GM13977 (cell line): ENCODE results near the gene RHBDD1.
A peak's percentile ranks its signal among the peaks of the same experiment; 100 is the strongest.

ENCODE experiments used
- DNase-seq: peaks from one replicate; pipeline ENCODE4 v3.0.0; 2012; ENCODE audit warnings: low spot score
- in situ Hi-C: fragments of 300-500 bp; cut with MboI; formaldehyde crosslinking; loops from one replicate; pipeline ENCODE4 v1.12.0; 2022; ENCODE audit warnings: low sequenced_read_pairs, low pct_unique_long_range_greater_than_20kb, mixed read lengths, inconsistent platforms; ENCODE audit not compliant: unreplicated experiment
- TF ChIP-seq, protein P1 (sequence below): IDR thresholded peaks from 2 replicates; pipeline ENCODE4 v1.5.1; 2012; ENCODE audit warnings: mild to moderate bottlenecking, control low read depth; ENCODE audit not compliant: insufficient read depth; ENCODE audit errors: extremely low read depth, missing control alignments

The RHBDD1 gene

DNA sequence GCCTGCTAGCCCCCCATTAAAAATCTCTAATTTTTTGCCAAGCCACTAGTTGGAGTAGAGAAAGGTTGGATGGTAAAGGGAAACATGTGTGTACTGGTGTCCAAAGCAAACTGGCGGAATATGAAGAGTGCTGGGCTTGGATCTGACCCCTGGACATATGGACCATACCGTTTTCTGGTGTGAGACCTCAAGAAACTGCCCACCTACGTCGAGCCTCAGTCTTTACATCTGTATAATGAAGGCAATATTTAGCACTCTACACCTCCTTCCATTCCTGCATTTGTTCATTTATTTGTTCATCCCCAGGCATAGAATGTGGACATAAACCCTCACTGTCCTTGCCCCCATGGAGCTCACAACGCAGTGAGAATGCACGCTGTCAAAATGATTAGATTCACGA lies 142.4 kb downstream of the RHBDD1 start:
- no peak for DNase-seq
- TF ChIP-seq, protein P1, sequence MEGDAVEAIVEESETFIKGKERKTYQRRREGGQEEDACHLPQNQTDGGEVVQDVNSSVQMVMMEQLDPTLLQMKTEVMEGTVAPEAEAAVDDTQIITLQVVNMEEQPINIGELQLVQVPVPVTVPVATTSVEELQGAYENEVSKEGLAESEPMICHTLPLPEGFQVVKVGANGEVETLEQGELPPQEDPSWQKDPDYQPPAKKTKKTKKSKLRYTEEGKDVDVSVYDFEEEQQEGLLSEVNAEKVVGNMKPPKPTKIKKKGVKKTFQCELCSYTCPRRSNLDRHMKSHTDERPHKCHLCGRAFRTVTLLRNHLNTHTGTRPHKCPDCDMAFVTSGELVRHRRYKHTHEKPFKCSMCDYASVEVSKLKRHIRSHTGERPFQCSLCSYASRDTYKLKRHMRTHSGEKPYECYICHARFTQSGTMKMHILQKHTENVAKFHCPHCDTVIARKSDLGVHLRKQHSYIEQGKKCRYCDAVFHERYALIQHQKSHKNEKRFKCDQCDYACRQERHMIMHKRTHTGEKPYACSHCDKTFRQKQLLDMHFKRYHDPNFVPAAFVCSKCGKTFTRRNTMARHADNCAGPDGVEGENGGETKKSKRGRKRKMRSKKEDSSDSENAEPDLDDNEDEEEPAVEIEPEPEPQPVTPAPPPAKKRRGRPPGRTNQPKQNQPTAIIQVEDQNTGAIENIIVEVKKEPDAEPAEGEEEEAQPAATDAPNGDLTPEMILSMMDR: no peak
- in situ Hi-C loops: loop anchor here (25.0 kb wide), 2 partner anchors 766 to 1316 kb away; no protein-coding TSS in a partner anchor

DNA sequence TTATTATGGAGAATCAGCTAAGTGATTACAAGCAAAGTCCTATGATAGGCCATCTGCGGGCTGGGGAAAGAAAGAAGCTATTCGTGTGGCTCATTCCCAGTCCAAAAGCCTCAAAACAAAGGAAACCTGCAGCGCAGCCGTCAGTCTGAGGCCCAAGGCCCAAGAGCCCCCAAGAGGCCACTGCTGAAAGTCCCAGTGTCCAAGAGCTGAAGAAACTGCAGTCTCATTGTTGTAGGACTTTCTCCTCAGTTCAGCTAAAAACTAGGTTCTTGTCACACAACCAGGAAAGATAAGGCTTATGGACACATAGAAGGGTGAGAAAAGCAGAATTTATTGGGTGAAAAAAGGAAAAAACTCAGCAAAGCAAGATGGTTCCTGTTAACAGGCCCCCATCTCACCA lies 143.2 kb downstream of the RHBDD1 start:
- DNase-seq: no peak
- in situ Hi-C loops: loop anchor here (25.0 kb wide), 2 partner anchors 767 to 1317 kb away; no protein-coding TSS in a partner anchor

DNA sequence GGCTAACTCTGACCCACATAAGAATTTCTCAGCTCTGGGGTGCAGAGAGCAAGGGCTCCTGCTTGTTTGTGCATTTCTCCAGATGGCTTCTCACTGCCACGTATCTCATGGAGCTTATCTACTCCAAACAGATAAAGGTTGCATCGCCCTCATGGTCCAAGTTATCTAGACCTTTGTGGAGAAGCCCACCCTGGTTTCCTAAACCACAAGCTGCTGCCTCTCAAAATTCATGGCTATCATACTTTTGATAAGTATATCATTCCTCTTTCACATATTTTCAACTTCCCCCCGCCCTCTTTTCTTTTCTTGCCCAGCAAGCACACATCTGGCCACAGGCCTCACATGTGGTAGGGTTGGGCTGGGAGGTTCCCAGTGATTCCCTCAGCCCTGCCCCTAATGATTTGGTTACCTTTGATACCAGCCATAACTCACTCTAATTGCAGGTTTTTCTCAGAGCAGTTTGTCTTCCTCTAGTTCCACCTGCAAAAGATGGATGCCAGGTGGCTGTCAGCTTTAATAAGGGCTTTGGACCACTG lies 146.0 kb downstream of the RHBDD1 start:
- DNase-seq: no peak
- TF ChIP-seq, protein P1: no peak
- in situ Hi-C loops: loop anchor here (25.0 kb wide), 2 partner anchors 770 to 1320 kb away; no protein-coding TSS in a partner anchor

More for the DNA sequence above, 143.2 kb downstream of the RHBDD1 start:
- TF ChIP-seq, protein P1: no peak

DNA sequence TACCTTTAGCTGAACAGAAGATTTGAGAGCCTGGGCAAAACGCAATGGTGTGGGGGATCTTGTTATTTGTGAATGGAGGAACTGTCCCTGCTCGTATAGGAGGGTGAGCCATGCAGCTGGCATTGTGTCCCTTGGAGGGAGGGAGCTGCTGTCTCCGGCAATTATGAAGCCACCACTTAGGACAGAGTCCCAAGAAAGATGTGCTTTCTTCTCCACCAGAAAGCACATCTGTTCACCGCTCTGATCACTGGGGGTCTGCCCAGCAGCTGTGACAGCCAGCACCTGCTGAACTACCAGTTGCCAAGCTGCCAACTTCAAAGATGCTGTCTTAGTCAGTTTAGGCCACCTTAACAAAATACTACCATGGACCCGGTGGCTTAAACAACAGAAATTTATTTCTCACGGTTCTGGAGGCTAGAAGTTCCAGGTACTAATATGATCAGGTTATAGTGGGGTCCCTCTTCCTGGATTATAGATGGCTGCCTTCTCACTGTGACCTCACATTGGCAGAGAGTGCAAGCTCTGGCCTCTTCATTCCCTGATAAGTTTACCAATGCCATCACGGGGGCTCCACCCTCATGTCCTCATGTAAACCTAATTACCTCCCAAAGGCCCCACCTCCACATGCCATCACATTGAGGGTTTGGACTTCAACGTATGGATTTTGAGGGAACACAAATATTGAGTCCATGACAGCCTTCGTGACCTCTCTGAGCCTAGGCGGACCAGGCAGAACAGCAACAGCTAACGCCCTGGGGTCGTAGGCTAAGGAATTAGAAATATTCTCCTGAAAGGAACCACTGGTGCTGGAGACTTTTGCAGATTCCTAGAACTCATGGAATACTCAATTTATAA lies 148.3 kb downstream of the RHBDD1 start:
- DNase-seq: no peak
- TF ChIP-seq, protein P1: no peak
- in situ Hi-C loops: loop anchor here (25.0 kb wide), 2 partner anchors 772 to 1322 kb away; no protein-coding TSS in a partner anchor

DNA sequence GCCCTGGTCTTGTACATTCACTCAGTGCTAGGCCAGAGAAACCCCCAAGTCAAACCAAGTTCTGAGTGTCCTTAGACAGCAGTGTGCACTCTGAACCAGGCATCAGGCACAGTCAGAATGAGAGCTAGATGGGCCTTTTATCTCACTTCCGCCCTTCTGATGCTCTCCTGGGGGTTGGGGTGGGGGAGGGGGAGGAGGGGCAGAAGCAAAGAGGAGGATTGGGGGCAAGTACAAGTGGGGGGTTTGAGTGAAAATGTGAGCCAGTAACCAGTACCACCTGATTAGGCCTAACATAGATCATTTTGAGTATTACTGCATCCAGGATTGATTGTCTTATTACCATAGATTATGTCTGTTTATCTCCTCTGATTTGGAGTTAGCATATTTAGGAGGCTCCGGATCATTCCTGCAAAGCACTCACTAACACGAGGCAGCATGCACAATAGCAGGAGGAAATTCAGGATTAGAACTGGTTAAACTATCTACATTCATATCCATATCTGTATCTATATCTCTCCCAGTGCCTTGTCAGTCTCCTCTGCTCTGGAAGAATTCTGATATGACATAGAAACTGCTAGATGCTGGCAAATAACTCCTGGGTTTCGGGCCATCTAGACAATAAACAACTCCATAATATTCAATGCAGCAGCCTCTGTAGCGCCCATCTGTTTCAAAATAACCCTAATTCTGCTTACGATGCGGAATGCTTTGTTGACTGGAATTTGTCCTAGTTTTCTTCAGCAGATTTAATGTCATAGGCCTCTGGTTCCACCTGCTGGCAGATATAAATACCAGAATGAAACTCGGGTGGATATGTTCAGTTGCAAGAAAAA lies 149.1 kb downstream of the RHBDD1 start:
- TF ChIP-seq, protein P1: peak; percentile 61
- in situ Hi-C loops: loop anchor here (5.0 to 25.0 kb wide), 3 partner anchors 173 to 1323 kb away; no protein-coding TSS in a partner anchor
- DNase-seq: peak; percentile 54

DNA sequence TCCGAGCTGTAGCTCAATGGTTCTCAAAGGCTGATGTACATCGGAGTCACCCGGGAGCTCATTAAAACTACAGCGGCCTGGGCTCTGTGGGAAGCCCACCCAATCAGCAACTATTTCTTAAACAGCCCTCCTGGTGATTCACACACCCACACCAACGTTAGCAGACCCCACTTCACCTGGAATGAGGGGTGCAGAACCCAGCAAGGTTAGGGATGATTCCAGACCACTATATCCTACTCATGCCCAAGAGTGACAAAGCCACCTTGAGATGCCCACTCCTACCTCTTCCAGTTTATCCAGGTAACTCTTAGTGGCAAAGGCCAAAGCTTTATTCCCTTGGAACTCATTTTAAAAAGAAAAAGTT lies 149.7 kb downstream of the RHBDD1 start:
- no peak for DNase-seq
- TF ChIP-seq, protein P1: no peak
- in situ Hi-C loops: loop anchor here (5.0 to 25.0 kb wide), 3 partner anchors 173 to 1323 kb away; no protein-coding TSS in a partner anchor
